Uterus (tissue), 2 donors: Measurements from ENCODE around the gene TRIM66.

ENCODE experiments used
- POLR2A ChIP-seq, 2 donors: fragments of 450-650 bp; IDR thresholded peaks; one replicate each; pipeline ENCODE4 v1.6.1; 2016; ENCODE audit warnings: antibody characterized with exemption in 2 of 2, mild to moderate bottlenecking in 1 of 2, moderate library complexity in 1 of 2
- TF ChIP-seq, protein P1 (sequence below), 4 experiments: fragments of 200-600 bp in 2 of 4; fragments of 450-650 bp in 2 of 4; sonication (generic) in 2 of 4; IDR thresholded peaks; one replicate each; pipeline ENCODE4 v1.5.1; 2016 to 2019; ENCODE audit warnings: antibody characterized with exemption in 4 of 4, mild to moderate bottlenecking in 2 of 4, moderate library complexity in 1 of 4

DNA sequence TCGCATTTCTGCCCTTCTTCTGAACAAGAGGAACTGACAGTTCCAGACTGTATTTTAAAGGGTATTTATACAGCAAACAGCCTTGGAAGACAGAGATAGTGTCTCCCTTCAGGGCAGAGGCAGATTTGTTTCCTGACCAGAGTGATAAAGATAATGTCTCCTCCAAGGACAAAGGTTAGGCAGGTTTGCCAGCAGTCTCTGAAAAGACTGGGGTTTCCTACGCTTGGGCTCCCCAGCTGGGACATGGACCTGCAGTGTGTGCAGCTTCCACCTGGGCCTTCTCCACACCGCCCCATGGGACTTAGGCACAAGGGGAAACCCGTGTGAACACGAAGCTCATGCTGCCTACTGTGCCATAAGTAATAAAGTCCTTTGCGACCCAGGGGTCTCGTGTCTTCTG lies 42.2 kb upstream of the TRIM66 start:
- TF ChIP-seq, protein P1, sequence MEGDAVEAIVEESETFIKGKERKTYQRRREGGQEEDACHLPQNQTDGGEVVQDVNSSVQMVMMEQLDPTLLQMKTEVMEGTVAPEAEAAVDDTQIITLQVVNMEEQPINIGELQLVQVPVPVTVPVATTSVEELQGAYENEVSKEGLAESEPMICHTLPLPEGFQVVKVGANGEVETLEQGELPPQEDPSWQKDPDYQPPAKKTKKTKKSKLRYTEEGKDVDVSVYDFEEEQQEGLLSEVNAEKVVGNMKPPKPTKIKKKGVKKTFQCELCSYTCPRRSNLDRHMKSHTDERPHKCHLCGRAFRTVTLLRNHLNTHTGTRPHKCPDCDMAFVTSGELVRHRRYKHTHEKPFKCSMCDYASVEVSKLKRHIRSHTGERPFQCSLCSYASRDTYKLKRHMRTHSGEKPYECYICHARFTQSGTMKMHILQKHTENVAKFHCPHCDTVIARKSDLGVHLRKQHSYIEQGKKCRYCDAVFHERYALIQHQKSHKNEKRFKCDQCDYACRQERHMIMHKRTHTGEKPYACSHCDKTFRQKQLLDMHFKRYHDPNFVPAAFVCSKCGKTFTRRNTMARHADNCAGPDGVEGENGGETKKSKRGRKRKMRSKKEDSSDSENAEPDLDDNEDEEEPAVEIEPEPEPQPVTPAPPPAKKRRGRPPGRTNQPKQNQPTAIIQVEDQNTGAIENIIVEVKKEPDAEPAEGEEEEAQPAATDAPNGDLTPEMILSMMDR (IDR thresholded peaks at IDR 0.05): no peak
- TF ChIP-seq POLR2A (IDR thresholded peaks at IDR 0.05): no peak
